Stimulated activated CD4-positive, alpha-beta T cell treated with anti-CD3 and anti-CD28 coated beads, TNF-alpha, amount 100 ng/mL, for 48 hours (primary cell): ENCODE data around the gene POLN.
"Not testable (repeated sequence)": the region's sequence is repeated elsewhere in the genome, so short reads cannot be mapped to it uniquely, and the experiment has no call there.

Source experiments
- DNase-seq, 3 donors: peaks; one replicate each; pipeline ENCODE4 v3.0.0-alpha.2; 2020; ENCODE audit warnings: low read depth in 3 of 3

The POLN gene

GRCh38 chr4:2275546-2276251, 33.8 kb upstream of the POLN start:
- DNase-seq: no peak

- DNase-seq: not testable (repeated sequence)
Measured at GRCh38 chr4:2275044-2275397, 33.1 kb upstream of the POLN start.

GRCh38 chr4:2274320-2275043, 32.6 kb upstream of the POLN start:
- DNase-seq: no peak

- no peak for DNase-seq
Measured at GRCh38 chr4:2273657-2274319, 31.9 kb upstream of the POLN start.

- DNase-seq: no peak
Measured at GRCh38 chr4:2273221-2273620, 31.3 kb upstream of the POLN start.

GRCh38 chr4:2272828-2273120, 30.9 kb upstream of the POLN start:
- no peak for DNase-seq

- no peak for DNase-seq
Measured at GRCh38 chr4:2272026-2272827, 30.3 kb upstream of the POLN start.

- DNase-seq: no peak
Measured at GRCh38 chr4:2271279-2272025, 29.5 kb upstream of the POLN start.

GRCh38 chr4:2270341-2271165, 28.6 kb upstream of the POLN start:
- DNase-seq: no peak

GRCh38 chr4:2269618-2270163, 27.8 kb upstream of the POLN start:
- DNase-seq: no peak

GRCh38 chr4:2269206-2269531, 27.2 kb upstream of the POLN start:
- no peak for DNase-seq

GRCh38 chr4:2268357-2269205, 26.7 kb upstream of the POLN start:
- DNase-seq: no peak

GRCh38 chr4:2267841-2268240, 25.9 kb upstream of the POLN start:
- DNase-seq: no peak

GRCh38 chr4:2267320-2267811, 25.4 kb upstream of the POLN start:
- no peak for DNase-seq

GRCh38 chr4:2266821-2267220, 24.9 kb upstream of the POLN start:
- DNase-seq: no peak

GRCh38 chr4:2266181-2266580, 24.3 kb upstream of the POLN start:
- no peak for DNase-seq

- DNase-seq: no peak
Measured at GRCh38 chr4:2265113-2266110, 23.5 kb upstream of the POLN start.

- DNase-seq: no peak
Measured at GRCh38 chr4:2264481-2265041, 22.6 kb upstream of the POLN start.
